GM12878 (cell line): ENCODE measurements around the gene RNF150. TPM values are rescaled to one million over a fixed set of nuclear protein-coding genes. Genes with fewer than 3 reads are reported as not detected.

Source experiments
- ATAC-seq: fragments of 200-7000 bp; cut with Tn5 transposase; 3 replicates; pipeline ENCODE4 v1.9.1; 2020; ENCODE audit warnings: mild to moderate bottlenecking, moderate library complexity
- BruUV-seq: library from RNA; stranded (reverse); fragments of 400-500 nt; replicated peaks from 2 replicates; lab custom pipeline; 2021; lab: Mats Ljungman, UMichigan
- CTCF ChIA-PET: fragments of 300-600 bp; sonication (Branson Sonifier 250); formaldehyde crosslinking; extraction: SDS; loops from one replicate; lab custom pipeline; 2021; ENCODE audit warnings: inconsistent platforms; lab: Yijun Ruan, JAX
- POLR2A ChIA-PET: fragments of 350-600 bp; formaldehyde crosslinking; extraction: SDS; loops from one replicate; lab custom pipeline; 2021; ENCODE audit warnings: inconsistent platforms; lab: Charles Lee
- RAD21 ChIA-PET: fragments of 300-600 bp; sonication (Branson Sonifier 250); formaldehyde crosslinking; loops from one replicate; lab custom pipeline; 2023; ENCODE audit warnings: antibody characterized with exemption; ENCODE audit not compliant: unreplicated experiment; lab: Charles Lee
- SMC1A ChIA-PET: fragments of 300-600 bp; sonication (Branson Sonifier 250); formaldehyde crosslinking; loops from one replicate; lab custom pipeline; 2023; ENCODE audit not compliant: unreplicated experiment, uncharacterized antibody; lab: Charles Lee
- DNase-seq: peaks from one replicate; pipeline ENCODE4 v3.0.0-alpha.2; 2011; ENCODE audit warnings: low read depth, low spot score
- FAIRE-seq: peaks from 3 replicates; lab custom pipeline; 2011; peaks lifted over from hg19 to GRCh38; lab: Jason Lieb, UNC
- H2AFZ ChIP-seq: 2 replicates; pipeline ENCODE4 v1.6.0; 2011; ENCODE audit warnings: low read depth, low read length, control low read depth; ENCODE audit not compliant: control insufficient read depth
- H3K27ac ChIP-seq: 2 replicates; pipeline ENCODE4 v1.5.1; 2011; ENCODE audit warnings: control low read depth; ENCODE audit not compliant: control insufficient read depth, insufficient read depth
- H3K27me3 ChIP-seq, 2 experiments: replicated peaks in 1 of 2; 2 replicates each; pipeline versions ENCODE4 v1.6.0 to v1.6.1; 2011; ENCODE audit warnings: low read length in 1 of 2; ENCODE audit not compliant: control insufficient read depth in 2 of 2, insufficient read depth in 2 of 2
- H3K36me3 ChIP-seq, 2 experiments: 2 replicates each; pipeline ENCODE4 v1.5.1; 2011; ENCODE audit warnings: low read length in 1 of 2; ENCODE audit not compliant: control insufficient read depth in 2 of 2, insufficient read depth in 2 of 2
- H3K4me1 ChIP-seq: 2 replicates; pipeline ENCODE4 v1.6.1; 2011; ENCODE audit warnings: mild to moderate bottlenecking, low read length, moderate library complexity, mixed read lengths; ENCODE audit not compliant: control insufficient read depth, insufficient read depth
- H3K4me2 ChIP-seq: 2 replicates; pipeline ENCODE4 v1.6.0; 2011; ENCODE audit warnings: control low read depth; ENCODE audit not compliant: control insufficient read depth, insufficient read depth
- H3K4me3 ChIP-seq: fragments of 200-600 bp; sonication (generic); 2 replicates; pipeline ENCODE4 v1.5.1; 2016
- H3K79me2 ChIP-seq: 2 replicates; pipeline ENCODE4 v1.6.0; 2011; ENCODE audit warnings: low read length; ENCODE audit not compliant: control insufficient read depth, insufficient read depth
- H3K9ac ChIP-seq: 2 replicates; pipeline ENCODE4 v1.8.0; 2011; ENCODE audit warnings: low read length, control low read depth, mixed read lengths; ENCODE audit not compliant: control insufficient read depth, insufficient read depth
- H3K9me3 ChIP-seq: replicated peaks from 3 replicates; pipeline ENCODE4 v1.5.1; 2011; ENCODE audit warnings: mild to moderate bottlenecking, low read length; ENCODE audit not compliant: control insufficient read depth, insufficient read depth
- H4K20me1 ChIP-seq: 2 replicates; pipeline ENCODE4 v1.6.0; 2011; ENCODE audit not compliant: control insufficient read depth, insufficient read depth
- CBFB ChIP-seq: IDR thresholded peaks from 2 replicates; pipeline ENCODE4 v1.6.1; 2016; ENCODE audit warnings: antibody characterized with exemption, low read depth
- CHD4 ChIP-seq: fragments of 200-600 bp; sonication (generic); IDR thresholded peaks from 2 replicates; pipeline ENCODE4 v1.6.1; 2016; ENCODE audit warnings: mild to moderate bottlenecking
- MEF2A ChIP-seq: IDR thresholded peaks from 2 replicates; pipeline ENCODE4 v1.6.1; 2011; ENCODE audit warnings: low read depth, mild to moderate bottlenecking, low read length, moderate library complexity; ENCODE audit not compliant: insufficient read depth
- PAX5 ChIP-seq: IDR thresholded peaks from 2 replicates; pipeline ENCODE4 v1.6.1; 2011; ENCODE audit warnings: low read depth, low read length, borderline replicate concordance
- SMAD5 ChIP-seq: IDR thresholded peaks from 2 replicates; pipeline ENCODE4 v1.6.1; 2016; ENCODE audit warnings: antibody characterized with exemption, low read depth
- ZNF207 ChIP-seq: fragments of 450-650 bp; IDR thresholded peaks from 2 replicates; pipeline ENCODE4 v1.6.1; 2014; ENCODE audit warnings: antibody characterized with exemption, mild to moderate bottlenecking, borderline replicate concordance
- WGBS: methylation state at CpG from one replicate; pipeline ENCODE4 v1.1.6; 2016; ENCODE audit warnings: low lambda C conversion rate; ENCODE audit not compliant: insufficient replicate concordance, insufficient coverage; ENCODE audit errors: missing lambda C conversion rate; 5-methylcytosine and 5-hydroxymethylcytosine counted together
- in situ Hi-C: fragments of 300-500 bp; cut with MboI; formaldehyde crosslinking; loops from 9 replicates; pipeline ENCODE4 v1.14.3; 2018; ENCODE audit warnings: mixed read lengths
- intact Hi-C: fragments of 100-400 bp; cut with micrococcal nuclease; formaldehyde crosslinking; loops from one replicate; pipeline ENCODE4 v1.14.2; 2022; ENCODE audit not compliant: unreplicated experiment
- polyA plus RNA-seq, 11 experiments: library from polyadenylated mRNA; depleted of rRNA in 4 of 11; unstranded in 6 of 11; stranded (reverse) in 5 of 11; fragments of >200 nt; fragmentation: Nextera tagmentation in 4 of 11; fragmentation: Illumina TruSeq in 1 of 11; extraction: Ambion mirVana in 4 of 11; extraction: Trizol in 1 of 11; gene quantifications; 1 replicate in 1 of 11; 2 replicates in 10 of 11; pipeline versions ENCODE4 v1.2.1 to v1.2.3, GENCODE V29; 2011 to 2016; ENCODE audit warnings: inconsistent platforms in 2 of 11, missing spikeins in 2 of 11, low read depth in 1 of 11
- total RNA-seq, 4 experiments: library from RNA; depleted of rRNA in 3 of 4; stranded (reverse); fragments of >200 nt in 3 of 4; fragmentation: Illumina TruSeq in 1 of 4; extraction: Trizol in 1 of 4; gene quantifications; 2 replicates each; pipeline versions ENCODE4 v1.2.1 to v1.2.3, GENCODE V29; 2013 to 2021
- TF ChIP-seq, protein P1 (sequence below): fragments of 450-650 bp; formaldehyde crosslinking; IDR thresholded peaks from 2 replicates; pipeline ENCODE4 v1.4.0; 2020; ENCODE audit warnings: mild to moderate bottlenecking, moderate library complexity
- TF ChIP-seq, protein P2 (sequence below): IDR thresholded peaks from 2 replicates; pipeline ENCODE4 v1.6.1; 2012; ENCODE audit warnings: low read depth, low read length, improper control_type of control experiment
- TF ChIP-seq, protein P3 (sequence below): fragments of 450-650 bp; IDR thresholded peaks from 2 replicates; pipeline ENCODE4 v1.6.1; 2017; ENCODE audit warnings: low read depth, mild to moderate bottlenecking, moderate library complexity
- TF ChIP-seq, protein P4 (sequence below): IDR thresholded peaks from 2 replicates; pipeline ENCODE4 v1.6.1; 2012; ENCODE audit warnings: mild to moderate bottlenecking, low read depth, low read length

Gene RNF150
- total and polyA plus RNA-seq, 10 of the 15 experiments (the other 5 are each of a cell fraction or from before 2014, with no cell fraction given) = 0.01 to 2.3 (median 0.04) TPM; not detected in 6

DNA sequence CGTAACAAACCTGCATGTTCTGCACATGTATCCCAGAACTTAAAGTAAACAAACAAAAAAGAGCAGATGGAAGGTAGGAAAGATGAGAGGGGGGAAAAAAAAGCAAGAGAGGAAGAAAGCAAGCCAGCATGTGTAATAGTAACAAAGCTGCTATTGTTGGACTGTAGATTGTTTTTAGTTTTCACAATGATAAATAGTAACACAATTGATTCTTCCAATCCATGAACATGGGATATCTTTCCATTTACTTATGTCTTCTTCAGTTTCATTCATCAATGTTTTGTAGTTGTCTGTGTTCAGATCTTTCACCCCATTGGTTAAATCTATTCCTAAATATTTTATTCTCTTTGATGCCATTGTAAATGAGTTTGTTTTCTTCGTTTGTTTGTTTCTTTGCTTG is 292.1 kb downstream of the RNF150 start (continued):
- TF ChIP-seq, protein P1, sequence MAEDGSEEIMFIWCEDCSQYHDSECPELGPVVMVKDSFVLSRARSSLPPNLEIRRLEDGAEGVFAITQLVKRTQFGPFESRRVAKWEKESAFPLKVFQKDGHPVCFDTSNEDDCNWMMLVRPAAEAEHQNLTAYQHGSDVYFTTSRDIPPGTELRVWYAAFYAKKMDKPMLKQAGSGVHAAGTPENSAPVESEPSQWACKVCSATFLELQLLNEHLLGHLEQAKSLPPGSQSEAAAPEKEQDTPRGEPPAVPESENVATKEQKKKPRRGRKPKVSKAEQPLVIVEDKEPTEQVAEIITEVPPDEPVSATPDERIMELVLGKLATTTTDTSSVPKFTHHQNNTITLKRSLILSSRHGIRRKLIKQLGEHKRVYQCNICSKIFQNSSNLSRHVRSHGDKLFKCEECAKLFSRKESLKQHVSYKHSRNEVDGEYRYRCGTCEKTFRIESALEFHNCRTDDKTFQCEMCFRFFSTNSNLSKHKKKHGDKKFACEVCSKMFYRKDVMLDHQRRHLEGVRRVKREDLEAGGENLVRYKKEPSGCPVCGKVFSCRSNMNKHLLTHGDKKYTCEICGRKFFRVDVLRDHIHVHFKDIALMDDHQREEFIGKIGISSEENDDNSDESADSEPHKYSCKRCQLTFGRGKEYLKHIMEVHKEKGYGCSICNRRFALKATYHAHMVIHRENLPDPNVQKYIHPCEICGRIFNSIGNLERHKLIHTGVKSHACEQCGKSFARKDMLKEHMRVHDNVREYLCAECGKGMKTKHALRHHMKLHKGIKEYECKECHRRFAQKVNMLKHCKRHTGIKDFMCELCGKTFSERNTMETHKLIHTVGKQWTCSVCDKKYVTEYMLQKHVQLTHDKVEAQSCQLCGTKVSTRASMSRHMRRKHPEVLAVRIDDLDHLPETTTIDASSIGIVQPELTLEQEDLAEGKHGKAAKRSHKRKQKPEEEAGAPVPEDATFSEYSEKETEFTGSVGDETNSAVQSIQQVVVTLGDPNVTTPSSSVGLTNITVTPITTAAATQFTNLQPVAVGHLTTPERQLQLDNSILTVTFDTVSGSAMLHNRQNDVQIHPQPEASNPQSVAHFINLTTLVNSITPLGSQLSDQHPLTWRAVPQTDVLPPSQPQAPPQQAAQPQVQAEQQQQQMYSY (CRISPR knock-in tag) = no peak
- no peak for TF ChIP-seq SMAD5
- no peak for TF ChIP-seq ZNF207
- TF ChIP-seq, protein P2, sequence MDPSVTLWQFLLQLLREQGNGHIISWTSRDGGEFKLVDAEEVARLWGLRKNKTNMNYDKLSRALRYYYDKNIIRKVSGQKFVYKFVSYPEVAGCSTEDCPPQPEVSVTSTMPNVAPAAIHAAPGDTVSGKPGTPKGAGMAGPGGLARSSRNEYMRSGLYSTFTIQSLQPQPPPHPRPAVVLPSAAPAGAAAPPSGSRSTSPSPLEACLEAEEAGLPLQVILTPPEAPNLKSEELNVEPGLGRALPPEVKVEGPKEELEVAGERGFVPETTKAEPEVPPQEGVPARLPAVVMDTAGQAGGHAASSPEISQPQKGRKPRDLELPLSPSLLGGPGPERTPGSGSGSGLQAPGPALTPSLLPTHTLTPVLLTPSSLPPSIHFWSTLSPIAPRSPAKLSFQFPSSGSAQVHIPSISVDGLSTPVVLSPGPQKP = no peak
- TF ChIP-seq, all 136 proteins: peak for 0

DNA sequence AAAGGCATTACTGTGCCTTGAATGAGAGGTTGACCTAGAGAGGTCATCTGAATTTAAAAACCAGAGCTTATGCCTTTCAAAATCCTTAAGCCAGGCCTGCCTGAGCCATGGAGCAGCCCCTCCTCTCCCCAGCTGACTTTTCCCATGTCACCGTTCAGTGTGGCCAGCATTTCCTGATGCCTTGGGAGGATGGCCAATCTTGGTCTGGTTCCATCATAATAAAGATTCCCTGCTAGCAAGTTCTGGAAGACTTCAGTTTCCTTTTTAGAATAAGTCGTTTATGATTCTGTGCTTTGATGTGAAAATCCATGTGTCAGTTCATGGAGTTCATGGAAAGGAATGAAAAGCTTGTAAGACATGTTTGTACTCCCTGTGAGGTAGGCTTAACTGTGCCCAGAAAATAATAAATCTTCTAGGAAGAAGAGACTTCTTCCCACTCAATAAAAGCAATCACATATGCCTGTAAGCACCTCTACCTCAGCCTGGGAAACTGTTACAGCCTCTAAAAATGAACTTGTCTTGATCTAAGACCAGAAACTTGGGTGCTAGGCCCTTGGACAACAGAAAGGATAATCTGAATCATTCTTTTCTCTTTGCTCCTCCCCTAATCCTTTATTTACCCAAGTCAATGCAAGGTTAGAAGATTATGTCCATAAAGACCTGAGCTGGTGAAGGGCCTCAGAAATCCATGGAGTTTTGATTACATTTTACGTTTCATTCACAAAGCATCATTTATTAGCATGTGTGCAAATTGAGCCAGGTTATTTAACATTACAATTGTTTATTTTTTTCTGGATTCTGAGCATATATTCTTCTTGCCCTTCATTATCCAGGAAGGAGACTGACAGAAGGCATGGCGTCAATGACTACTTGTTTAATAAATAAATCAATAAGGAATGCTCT is 293.1 kb downstream of the RNF150 start:
- SMC1A ChIA-PET = interaction anchor here (1.1 kb wide), 1 partner anchor 8 kb away, joined by 3 read pairs; no protein-coding TSS in a partner anchor
- CTCF ChIA-PET = interaction anchor here (1.0 kb wide), 1 partner anchor 9 kb away, joined by 3 read pairs; no protein-coding TSS in a partner anchor
- Histone ChIP-seq H3K27ac (no peak overlapping the region), H3K9ac (no peak overlapping the region), H3K9me3 (no peaks in the 10 kb centered on the region; the same call in 2 of the 3 replicates), H4K20me1 (no peaks in the 10 kb centered on the region), H2AFZ (no peak overlapping the region), H3K4me3 (no peak overlapping the region), H3K27me3 (no peaks in the 10 kb centered on the region), H3K36me3 (no peaks in the 10 kb centered on the region), H3K79me2 (no peaks in the 10 kb centered on the region), H3K4me1 (no peaks in the 10 kb centered on the region), H3K4me2 (no peak overlapping the region)
- POLR2A ChIA-PET = interaction anchor here (0.7 kb wide), 1 partner anchor 315 kb away, joined by 3 read pairs; no protein-coding TSS in a partner anchor
- in situ Hi-C loops = no loop called here
- DNase-seq = no peak
- WGBS = 46% methylated on average over 4 of the region's 4 CpGs
- no TSS peak for BruUV-seq
- RAD21 ChIA-PET = interaction anchor here (1.5 kb wide), 1 partner anchor 11 kb away, joined by 4 read pairs; no protein-coding TSS in a partner anchor
- ATAC-seq = no peak
- intact Hi-C loops = no loop called here
- no peak for FAIRE-seq
- TF ChIP-seq CBFB (no peak), PAX5 (no peak), CHD4 (no peak), MEF2A (no peak)
- TF ChIP-seq, protein P3, sequence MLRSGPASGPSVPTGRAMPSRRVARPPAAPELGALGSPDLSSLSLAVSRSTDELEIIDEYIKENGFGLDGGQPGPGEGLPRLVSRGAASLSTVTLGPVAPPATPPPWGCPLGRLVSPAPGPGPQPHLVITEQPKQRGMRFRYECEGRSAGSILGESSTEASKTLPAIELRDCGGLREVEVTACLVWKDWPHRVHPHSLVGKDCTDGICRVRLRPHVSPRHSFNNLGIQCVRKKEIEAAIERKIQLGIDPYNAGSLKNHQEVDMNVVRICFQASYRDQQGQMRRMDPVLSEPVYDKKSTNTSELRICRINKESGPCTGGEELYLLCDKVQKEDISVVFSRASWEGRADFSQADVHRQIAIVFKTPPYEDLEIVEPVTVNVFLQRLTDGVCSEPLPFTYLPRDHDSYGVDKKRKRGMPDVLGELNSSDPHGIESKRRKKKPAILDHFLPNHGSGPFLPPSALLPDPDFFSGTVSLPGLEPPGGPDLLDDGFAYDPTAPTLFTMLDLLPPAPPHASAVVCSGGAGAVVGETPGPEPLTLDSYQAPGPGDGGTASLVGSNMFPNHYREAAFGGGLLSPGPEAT = no peak
- TF ChIP-seq, protein P4, sequence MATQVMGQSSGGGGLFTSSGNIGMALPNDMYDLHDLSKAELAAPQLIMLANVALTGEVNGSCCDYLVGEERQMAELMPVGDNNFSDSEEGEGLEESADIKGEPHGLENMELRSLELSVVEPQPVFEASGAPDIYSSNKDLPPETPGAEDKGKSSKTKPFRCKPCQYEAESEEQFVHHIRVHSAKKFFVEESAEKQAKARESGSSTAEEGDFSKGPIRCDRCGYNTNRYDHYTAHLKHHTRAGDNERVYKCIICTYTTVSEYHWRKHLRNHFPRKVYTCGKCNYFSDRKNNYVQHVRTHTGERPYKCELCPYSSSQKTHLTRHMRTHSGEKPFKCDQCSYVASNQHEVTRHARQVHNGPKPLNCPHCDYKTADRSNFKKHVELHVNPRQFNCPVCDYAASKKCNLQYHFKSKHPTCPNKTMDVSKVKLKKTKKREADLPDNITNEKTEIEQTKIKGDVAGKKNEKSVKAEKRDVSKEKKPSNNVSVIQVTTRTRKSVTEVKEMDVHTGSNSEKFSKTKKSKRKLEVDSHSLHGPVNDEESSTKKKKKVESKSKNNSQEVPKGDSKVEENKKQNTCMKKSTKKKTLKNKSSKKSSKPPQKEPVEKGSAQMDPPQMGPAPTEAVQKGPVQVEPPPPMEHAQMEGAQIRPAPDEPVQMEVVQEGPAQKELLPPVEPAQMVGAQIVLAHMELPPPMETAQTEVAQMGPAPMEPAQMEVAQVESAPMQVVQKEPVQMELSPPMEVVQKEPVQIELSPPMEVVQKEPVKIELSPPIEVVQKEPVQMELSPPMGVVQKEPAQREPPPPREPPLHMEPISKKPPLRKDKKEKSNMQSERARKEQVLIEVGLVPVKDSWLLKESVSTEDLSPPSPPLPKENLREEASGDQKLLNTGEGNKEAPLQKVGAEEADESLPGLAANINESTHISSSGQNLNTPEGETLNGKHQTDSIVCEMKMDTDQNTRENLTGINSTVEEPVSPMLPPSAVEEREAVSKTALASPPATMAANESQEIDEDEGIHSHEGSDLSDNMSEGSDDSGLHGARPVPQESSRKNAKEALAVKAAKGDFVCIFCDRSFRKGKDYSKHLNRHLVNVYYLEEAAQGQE = no peak
